ENCODE results near the gene UMAD1.

- TF ChIP-seq CTCF (IDR thresholded peaks at IDR 0.05) (no peak), POLR2A (IDR thresholded peaks at IDR 0.05) (no peak)
These were observed 80.4 kb downstream of the UMAD1 start for GRCh38 chr7:7720750-7721621.
